ENCODE data around the gene DNAH2.
"Not testable (repeated sequence)": the region's sequence is repeated elsewhere in the genome, so short reads cannot be mapped to it uniquely, and the experiment has no call there.

Gene DNAH2

DNA sequence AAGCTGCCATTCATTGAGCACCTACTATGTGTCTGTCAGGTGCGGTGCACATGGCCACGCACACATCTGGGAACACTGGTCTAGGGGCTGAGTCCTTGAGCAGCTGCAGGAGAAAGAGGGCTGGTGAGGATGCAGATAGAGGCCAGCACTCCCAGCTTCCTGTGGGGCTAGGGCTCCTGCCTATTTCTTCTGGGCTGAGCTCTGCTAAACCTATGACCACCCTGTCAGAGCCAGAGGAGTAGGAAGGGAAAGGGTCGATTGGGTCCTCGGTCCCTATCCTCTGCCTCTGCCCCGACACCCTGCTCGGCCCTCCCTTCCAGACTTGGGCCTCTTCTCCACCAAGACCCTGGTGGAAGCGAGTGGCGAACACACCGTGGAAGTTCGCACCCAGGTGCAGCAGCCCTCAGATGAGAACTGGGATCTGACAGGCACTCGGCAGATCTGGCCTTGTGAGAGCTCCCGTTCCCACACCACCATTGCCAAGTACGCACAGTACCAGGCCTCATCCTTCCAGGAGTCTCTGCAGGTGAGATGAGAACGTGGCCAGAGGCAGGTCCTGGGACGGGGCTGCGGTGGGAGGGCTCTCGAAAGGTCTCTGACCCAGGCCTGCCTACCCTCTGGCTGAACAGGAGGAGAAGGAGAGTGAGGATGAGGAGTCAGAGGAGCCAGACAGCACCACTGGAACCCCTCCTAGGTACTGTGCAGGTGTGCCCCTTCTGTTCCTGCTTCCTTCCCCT lies 133.3 kb downstream of the DNAH2 start:
- no peak for DNase-seq (ENCODE audit: low read depth in 3 of 3)

DNA sequence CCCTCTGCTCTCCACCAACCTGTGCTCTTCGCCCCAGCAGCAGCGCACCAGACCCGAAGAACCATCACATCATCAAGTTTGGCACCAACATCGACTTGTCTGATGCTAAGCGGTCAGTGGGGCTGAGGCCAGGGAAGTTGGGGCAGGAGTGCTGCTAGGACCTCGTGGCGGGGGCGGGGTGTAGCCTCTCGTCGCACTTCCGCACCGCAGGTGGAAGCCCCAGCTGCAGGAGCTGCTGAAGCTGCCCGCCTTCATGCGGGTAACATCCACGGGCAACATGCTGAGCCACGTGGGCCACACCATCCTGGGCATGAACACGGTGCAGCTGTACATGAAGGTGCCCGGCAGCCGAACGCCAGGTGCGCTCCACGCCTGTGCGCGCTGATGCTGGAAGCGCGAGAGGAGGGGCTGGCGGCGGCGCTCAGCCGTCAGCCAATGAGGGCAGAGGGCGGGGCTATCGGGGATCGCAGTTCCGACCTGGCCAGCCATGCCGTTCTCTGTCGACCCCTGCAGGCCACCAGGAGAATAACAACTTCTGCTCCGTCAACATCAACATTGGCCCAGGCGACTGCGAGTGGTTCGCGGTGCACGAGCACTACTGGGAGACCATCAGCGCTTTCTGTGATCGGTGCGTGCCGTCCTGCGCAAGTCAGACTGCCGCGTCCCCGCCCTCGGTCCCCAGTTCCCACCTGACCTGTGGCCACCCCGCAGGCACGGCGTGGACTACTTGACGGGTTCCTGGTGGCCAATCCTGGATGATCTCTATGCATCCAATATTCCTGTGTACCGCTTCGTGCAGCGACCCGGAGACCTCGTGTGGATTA lies 134.1 kb downstream of the DNAH2 start:
- DNase-seq (ENCODE audit: low read depth in 3 of 3) = peak; percentile 86 to 94 (median 86)

DNA sequence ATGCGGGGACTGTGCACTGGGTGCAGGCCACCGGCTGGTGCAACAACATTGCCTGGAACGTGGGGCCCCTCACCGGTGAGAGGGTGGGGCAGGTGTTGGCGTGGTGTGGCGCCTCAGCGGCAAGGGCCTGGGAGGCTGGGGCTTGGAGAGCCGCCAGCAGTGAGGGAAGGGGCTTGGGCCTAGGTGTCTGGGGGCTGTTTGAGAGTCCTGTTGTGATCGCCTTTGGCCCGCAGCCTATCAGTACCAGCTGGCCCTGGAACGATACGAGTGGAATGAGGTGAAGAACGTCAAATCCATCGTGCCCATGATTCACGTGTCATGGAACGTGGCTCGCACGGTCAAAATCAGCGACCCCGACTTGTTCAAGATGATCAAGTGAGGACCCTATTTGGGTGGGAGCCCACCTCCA lies 134.7 kb downstream of the DNAH2 start:
- DNase-seq (ENCODE audit: low read depth in 3 of 3) = no peak

DNA sequence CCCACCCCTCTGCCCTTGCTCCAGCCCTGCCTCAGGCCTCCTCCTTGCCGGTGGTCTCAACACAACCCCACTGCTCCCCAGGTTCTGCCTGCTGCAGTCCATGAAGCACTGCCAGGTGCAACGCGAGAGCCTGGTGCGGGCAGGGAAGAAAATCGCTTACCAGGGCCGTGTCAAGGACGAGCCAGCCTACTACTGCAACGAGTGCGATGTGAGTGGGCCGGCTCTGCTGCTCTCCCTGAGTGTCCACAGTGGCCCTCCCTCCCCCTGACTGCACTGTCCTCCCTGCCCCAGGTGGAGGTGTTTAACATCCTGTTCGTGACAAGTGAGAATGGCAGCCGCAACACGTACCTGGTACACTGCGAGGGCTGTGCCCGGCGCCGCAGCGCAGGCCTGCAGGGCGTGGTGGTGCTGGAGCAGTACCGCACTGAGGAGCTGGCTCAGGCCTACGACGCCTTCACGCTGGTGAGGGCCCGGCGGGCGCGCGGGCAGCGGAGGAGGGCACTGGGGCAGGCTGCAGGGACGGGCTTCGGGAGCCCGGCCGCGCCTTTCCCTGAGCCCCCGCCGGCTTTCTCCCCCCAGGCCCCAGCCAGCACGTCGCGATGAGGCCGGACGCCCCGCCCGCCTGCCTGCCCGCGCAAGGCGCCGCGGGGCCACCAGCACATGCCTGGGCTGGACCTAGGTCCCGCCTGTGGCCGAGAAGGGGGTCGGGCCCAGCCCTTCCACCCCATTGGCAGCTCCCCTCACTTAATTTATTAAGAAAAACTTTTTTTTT lies 135.6 kb downstream of the DNAH2 start:
- no peak for DNase-seq (ENCODE audit: low read depth in 3 of 3)

DNA sequence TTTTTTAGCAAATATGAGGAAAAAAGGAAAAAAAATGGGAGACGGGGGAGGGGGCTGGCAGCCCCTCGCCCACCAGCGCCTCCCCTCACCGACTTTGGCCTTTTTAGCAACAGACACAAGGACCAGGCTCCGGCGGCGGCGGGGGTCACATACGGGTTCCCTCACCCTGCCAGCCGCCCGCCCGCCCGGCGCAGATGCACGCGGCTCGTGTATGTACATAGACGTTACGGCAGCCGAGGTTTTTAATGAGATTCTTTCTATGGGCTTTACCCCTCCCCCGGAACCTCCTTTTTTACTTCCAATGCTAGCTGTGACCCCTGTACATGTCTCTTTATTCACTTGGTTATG lies 136.1 kb downstream of the DNAH2 start:
- DNase-seq (ENCODE audit: low read depth in 3 of 3) = no peak

DNA sequence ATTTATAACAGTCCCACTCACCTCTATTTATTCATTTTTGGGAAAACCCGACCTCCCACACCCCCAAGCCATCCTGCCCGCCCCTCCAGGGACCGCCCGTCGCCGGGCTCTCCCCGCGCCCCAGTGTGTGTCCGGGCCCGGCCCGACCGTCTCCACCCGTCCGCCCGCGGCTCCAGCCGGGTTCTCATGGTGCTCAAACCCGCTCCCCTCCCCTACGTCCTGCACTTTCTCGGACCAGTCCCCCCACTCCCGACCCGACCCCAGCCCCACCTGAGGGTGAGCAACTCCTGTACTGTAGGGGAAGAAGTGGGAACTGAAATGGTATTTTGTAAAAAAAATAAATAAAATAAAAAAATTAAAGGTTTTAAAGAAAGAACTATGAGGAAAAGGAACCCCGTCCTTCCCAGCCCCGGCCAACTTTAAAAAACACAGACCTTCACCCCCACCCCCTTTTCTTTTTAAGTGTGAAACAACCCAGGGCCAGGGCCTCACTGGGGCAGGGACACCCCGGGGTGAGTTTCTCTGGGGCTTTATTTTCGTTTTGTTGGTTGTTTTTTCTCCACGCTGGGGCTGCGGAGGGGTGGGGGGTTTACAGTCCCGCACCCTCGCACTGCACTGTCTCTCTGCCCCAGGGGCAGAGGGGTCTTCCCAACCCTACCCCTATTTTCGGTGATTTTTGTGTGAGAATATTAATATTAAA lies 136.7 kb downstream of the DNAH2 start:
- no peak for DNase-seq (ENCODE audit: low read depth in 3 of 3)

DNA sequence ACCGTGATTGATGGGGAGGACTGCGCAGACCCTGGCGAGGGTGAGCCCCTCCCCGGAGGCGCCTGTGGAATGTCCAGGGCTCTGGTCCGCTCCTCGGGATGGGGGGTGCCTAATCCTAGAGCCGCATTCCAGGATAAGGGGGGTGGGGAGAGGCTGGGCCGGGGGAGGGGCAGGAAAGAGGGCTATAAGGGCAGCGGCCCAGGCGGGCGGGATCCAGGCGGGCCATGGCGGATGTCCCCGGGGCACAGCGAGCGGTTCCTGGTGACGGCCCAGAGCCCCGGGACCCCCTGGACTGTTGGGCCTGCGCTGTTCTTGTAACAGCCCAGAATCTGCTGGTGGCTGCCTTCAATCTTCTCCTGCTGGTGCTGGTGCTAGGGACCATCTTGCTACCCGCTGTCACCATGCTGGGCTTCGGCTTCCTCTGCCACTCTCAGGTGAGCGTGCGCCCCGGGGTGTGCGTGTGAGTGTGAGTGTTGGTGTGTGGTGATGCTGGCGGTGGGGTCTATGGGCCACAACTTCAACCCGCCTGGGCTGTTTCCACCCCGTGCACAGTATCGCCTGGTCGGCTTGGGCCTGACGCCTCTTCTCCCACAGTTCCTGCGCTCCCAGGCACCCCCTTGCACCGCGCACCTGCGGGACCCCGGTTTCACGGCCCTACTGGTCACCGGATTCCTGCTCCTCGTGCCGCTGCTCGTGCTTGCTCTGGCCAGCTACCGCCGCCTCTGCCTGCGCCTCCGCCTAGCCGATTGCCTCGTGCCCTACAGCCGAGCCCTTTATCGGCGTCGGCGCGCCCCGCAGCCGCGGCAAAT lies 137.5 kb downstream of the DNAH2 start, which contains the start of gene TMEM88:
TMEM88 (plus strand) TSS at position 216 of the 809 bp plus-strand sequence; CDS start at position 225, 9 bp downstream.
- no peak for DNase-seq (ENCODE audit: low read depth in 3 of 3)

DNA sequence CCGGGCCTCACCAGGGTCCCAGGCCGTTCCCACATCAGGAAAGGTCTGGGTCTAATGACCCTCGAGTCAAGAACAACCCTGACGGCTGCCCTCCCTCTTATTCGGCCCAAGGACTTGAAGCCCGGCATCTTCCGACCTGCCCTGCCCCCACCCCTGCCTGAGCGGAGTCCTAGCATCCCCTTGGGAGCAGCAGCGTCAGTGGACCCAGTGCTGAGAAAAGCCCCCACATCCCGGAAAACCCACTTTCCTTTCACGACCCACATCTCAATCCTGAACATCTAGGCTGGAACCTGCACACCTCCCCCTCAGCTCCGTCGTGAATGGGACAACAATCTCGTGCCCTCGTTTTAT lies 138.1 kb downstream of the DNAH2 start:
- no peak for DNase-seq (ENCODE audit: low read depth in 3 of 3)

DNA sequence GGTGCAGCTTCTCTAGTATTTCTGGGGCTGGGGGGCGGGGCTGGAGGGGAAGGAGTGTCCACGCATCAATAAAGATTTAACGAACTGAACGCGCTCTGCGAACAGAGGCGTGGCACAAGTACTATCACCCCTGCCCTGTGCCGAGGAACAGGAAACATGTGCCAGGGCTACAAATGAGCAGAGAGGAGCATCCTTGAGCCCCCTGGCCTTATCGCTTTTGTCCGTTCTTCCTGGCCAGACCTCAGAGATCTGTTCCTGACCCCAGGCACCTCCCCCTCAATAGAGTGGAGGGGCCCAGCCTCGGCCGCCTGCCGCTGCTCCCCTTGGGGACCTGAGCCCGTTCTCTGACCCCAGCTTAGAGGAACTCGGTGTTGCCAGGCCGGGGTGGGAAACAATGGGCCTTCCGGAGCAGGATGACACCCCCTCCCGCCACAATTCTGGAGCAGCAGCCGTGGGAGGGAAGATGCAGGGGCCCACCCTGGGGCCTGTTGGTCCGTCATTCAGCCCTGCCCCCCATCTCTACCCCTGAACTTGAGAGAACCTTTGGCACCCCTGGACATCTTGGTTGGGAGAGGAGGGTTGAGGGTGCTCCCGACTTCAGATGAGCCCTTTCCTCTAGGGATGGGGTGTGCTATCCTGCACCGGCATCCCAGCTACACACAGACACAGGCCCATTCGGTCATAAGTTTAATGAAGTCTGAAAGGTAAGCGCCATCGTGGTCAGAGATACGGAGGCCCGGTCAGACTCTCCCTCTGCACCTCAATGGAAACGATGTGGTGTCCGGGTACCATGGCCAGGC lies 138.7 kb downstream of the DNAH2 start:
- no peak for DNase-seq (ENCODE audit: low read depth in 3 of 3)

DNA sequence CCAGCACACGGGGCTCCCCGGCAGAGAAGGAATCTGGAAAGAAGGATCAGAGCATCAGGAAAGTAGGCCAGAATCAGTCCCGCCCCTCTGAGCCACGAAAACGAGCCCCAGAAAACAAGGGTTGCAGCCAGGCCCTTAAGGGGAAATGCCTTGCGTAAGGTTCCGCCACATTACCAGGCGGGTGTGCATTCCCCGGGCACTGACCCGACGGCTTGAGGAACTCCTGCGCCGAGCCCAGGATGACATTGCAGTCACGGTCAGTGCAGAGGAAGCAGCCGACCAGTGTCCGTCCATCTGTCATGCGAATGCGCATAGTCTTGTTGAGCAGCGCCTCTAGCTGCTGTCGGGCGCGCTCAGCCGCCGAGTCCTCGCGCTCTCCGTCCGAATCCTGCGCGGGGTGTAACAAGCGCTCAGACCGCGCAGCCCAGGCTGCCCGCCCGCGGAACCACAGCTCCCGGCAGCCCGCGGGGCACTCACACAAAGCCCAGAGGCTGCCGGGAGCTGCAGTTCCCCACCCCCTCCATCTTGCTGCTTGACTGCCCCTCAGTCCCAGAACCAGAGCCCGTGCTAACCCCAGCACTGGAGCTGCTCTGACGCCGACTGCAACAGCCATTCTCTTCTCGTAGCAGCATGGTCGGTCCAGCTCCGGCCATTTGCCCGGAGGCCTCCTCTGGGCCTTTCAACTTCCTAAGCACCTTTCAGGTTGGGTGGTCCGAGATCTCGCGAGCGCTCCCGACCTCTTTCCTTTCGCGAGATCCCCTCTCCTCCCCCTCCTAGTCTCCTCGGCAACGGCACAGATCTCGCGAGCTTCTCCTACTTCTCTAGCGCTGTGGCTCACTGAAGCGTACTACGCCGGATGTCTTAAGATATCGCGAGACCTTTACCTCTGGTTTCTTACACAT lies 139.5 kb downstream of the DNAH2 start, which contains the start of gene NAA38:
NAA38 (minus strand) TSS at position 749 of the 902 bp plus-strand sequence; CDS start at position 653, 96 bp downstream.
- peak; percentile 83 to 92 (median 88) for DNase-seq (ENCODE audit: low read depth in 3 of 3)

DNA sequence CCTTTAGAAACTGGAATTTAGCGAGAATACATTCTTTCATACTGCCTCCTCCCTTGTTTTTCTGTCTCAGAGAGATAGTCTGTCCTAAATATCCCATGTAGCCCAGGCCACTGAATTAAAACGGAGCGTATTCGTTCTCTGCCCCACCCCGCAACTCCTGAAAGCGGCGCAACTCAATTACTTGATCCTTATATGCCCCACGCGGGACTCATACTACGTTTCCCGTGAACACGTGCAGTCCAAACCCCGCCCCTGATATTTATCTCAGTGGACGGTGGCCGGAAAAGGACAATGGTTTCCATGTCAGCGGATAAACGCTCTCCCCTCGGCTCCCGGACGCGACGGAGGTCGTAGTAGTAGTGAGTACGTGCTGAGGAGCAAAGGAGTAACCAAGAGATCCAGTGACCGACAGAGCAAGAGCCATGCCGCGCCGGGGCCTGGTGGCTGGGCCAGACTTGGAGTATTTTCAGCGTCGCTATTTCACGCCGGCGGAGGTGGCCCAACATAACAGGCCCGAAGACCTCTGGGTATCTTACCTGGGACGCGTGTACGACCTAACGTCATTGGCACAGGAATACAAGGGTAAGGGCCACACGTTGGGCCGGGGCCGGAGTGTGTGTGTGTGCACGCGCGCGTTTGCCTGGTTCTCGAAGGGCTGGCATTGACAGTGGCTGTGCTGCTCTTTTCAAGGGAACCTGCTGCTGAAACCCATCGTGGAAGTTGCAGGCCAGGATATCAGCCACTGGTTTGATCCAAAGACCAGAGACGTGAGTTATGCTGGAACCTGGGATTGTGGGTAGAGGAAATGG lies 140.4 kb downstream of the DNAH2 start, which contains the start of gene CYB5D1:
CYB5D1 (plus strand) TSS at position 291 of the 809 bp plus-strand sequence; CDS start at position 423, 132 bp downstream.
- peak; percentile 72 to 87 (median 85) for DNase-seq (ENCODE audit: low read depth in 3 of 3)

DNA sequence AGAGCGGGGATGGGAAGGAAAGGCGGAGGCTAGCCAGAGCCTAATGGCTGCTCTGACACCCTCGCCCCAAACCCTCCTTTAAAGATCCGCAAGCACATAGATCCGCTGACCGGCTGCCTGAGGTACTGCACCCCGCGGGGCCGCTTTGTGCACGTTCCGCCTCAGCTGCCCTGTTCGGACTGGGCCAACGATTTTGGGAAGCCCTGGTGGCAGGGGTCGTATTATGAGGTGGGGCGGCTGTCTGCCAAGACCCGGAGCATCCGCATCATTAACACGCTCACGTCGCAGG lies 140.9 kb downstream of the DNAH2 start:
- no peak for DNase-seq (ENCODE audit: low read depth in 3 of 3)

DNA sequence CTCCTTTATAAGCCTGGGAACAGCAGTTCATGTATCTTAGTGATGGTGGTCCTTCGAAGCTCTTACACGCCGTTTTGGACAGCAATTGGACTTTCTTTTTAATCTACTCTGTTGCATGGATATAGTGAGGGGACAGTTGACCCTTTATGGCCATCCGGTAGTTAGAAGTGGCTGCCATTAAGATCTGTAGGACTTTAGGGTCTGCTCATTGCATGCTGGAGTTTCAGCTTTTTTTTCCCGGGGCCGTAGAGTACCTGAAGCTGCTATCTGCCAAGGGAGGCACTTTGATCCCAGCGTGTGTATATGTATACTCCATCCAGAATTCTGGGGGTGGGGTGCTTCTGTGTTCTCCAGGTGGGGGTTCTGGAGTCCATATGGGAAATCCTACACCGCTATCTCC lies 141.5 kb downstream of the DNAH2 start:
- DNase-seq (ENCODE audit: low read depth in 3 of 3) = no peak

DNA sequence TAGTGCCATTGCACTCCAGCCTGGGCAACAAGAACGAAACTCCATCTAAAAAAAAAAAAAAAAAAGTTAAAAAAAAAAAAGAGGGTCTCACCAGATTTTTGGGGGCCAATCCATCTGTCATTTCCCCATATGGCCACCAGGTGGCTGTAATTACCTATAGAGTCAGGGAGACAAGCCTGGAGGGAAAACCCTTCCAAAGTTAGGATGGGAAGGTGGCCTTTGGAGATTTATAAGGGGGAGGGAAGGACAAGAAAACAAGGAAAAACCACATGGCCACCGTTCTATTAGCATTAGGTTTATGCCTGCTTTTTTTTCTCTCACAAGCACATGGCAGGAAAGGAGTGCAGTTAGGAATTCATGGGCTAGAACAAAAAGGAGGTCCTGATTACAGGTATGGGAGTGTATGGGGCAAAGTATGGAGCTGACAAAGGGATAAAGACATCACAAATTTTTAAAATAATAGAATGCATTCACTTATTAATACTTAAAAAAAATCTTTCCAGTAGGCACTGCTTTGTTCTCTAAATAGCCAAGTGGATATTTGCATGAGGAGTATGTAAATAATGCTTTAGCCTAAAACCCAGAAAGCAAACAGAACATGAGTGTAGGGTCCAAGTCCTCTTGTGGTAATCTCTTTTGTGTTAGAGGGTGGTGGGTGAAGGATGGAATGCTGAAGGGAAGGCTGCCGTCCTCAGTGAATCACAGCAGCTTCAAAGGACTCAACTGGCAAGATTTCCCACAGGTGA lies 145.3 kb downstream of the DNAH2 start:
- no peak for DNase-seq (ENCODE audit: low read depth in 3 of 3)

DNA sequence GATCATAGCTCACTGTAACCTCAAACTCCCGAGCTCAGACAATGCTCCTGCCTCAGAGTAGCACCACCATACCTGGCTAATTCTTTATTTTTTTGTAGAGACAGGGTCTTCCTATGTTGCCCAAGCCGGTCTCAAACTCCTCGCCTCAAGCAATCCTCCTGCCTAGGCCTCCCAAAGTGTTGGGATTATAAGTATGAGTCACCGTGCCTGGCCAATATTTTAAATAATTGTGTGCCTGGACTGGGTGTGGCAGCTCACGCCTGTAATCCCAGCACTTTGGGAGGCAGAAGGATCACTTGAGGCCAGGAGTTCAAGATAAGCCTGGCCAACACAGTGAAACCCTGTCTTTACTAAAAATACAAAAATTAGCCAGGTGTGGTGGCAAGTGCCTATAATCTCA lies 146.8 kb downstream of the DNAH2 start:
- not testable (repeated sequence) for DNase-seq (ENCODE audit: low read depth in 3 of 3)

DNA sequence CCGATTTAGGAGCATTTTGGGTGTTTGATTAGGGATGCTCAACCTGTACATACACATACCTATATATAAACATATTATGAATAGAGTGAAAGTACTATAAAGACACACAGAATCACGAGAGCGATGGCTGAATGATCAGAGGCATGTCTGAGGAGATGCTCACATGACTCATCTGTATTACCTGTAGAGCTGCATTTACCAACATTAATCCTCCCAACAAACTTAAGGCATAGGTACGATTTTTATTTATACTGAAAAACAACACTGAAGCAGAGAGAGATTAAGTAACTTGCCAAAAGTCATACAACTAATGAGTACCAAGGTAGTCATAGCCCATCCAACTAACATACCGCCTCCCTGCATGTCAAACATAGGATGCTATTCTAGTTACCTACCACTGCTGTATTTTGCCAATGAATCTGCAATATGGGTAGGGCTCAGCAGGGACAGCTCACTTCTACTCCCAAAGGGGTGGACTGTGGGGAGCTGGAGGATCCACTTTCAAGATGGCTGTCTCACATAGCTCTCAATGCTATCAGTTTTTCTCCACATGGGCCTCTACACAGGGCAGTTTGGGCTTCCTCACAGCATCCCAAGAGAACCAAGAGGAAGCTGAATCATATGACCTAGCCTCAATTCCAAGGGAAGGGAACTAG lies 147.6 kb downstream of the DNAH2 start:
- no peak for DNase-seq (ENCODE audit: low read depth in 3 of 3)

DNA sequence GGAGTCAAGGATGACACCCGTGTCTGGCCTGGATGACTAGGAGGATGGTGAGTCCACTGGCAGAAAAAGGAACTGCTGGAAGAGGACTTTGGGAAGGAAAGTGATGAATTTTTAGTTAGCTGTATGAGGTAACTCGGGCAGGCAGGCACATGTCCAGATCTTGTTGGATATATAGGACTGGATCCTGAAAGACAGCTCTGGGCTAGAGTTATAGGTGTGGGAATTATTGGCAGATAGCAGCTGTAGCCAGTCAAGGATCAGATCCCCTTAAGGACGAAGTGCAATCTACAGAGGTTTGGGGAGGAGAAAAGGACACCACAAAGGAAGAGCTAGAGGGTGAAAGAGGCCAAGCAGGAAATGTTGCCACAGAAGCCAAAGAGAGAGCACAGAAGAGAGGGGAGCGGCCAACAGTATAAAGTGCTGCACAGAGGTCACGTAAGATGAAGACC lies 150.4 kb downstream of the DNAH2 start:
- no peak for DNase-seq (ENCODE audit: low read depth in 3 of 3)
